GM19467 (cell line): ENCODE data around the gene PPIB.
A peak's percentile ranks its signal among the peaks of the same experiment; 100 is the strongest.
"Not testable (repeated sequence)": the region's sequence is repeated elsewhere in the genome, so short reads cannot be mapped to it uniquely, and the experiment has no call there.

Source experiments
- ATAC-seq: cut with Tn5 transposase; IDR thresholded peaks from one replicate; pipeline ENCODE4 v1.9.1; 2021; ENCODE audit warnings: mild to moderate bottlenecking, moderate library complexity; ENCODE audit not compliant: unreplicated experiment

The PPIB gene

GRCh38 chr15:64110950-64111678, 51.7 kb downstream of the PPIB start:
- ATAC-seq: peak; percentile 54

GRCh38 chr15:64110108-64110701, 52.6 kb downstream of the PPIB start:
- ATAC-seq: not testable (repeated sequence)

- ATAC-seq: no peak
Measured at GRCh38 chr15:64107337-64107736, 55.5 kb downstream of the PPIB start.
